ENCODE results near the gene PRXL2A.
"Not testable (repeated sequence)": the region's sequence is repeated elsewhere in the genome, so short reads cannot be mapped to it uniquely, and the experiment has no call there.

The PRXL2A gene

GRCh38 chr10:80473096-80473657, 64.8 kb downstream of the PRXL2A start:
- no peak for TF ChIP-seq CTCF (IDR thresholded peaks at IDR 0.05; ENCODE audit: low read depth, low read length)
- no peak overlapping the region for H3K4me3 ChIP-seq (ENCODE audit: low read depth, low read length)
- DNase-seq (ENCODE audit: low read depth, low spot score): no peak
- in situ Hi-C loops (cut with HindIII; ENCODE audit: low sequenced_read_pairs): no loop called here

GRCh38 chr10:80473692-80474596, 65.6 kb downstream of the PRXL2A start:
- peak; percentile 32 for DNase-seq (ENCODE audit: low read depth, low spot score)
- no peak overlapping the region for H3K4me3 ChIP-seq (ENCODE audit: low read depth, low read length)
- in situ Hi-C loops (cut with HindIII; ENCODE audit: low sequenced_read_pairs): no loop called here
- no peak for TF ChIP-seq CTCF (IDR thresholded peaks at IDR 0.05; ENCODE audit: low read depth, low read length)

- no peak overlapping the region for H3K4me3 ChIP-seq (ENCODE audit: low read depth, low read length)
- in situ Hi-C loops (cut with HindIII; ENCODE audit: low sequenced_read_pairs): no loop called here
- TF ChIP-seq CTCF (IDR thresholded peaks at IDR 0.05; ENCODE audit: low read depth, low read length): no peak
- no peak for DNase-seq (ENCODE audit: low read depth, low spot score)
These were observed 66.2 kb downstream of the PRXL2A start for GRCh38 chr10:80474597-80474910.

- DNase-seq (ENCODE audit: low read depth, low spot score): no peak
- in situ Hi-C loops (cut with HindIII; ENCODE audit: low sequenced_read_pairs): no loop called here
These were observed 66.6 kb downstream of the PRXL2A start for GRCh38 chr10:80474941-80475340.

GRCh38 chr10:80475641-80476040, 67.3 kb downstream of the PRXL2A start:
- H3K4me3 ChIP-seq (ENCODE audit: low read depth, low read length); DNase-seq (ENCODE audit: low read depth, low spot score); in situ Hi-C loops (cut with HindIII; ENCODE audit: low sequenced_read_pairs): not testable (repeated sequence)

More at GRCh38 chr10:80474941-80475340, 66.6 kb downstream of the PRXL2A start:
- no peak for TF ChIP-seq CTCF (IDR thresholded peaks at IDR 0.05; ENCODE audit: low read depth, low read length)
- H3K4me3 ChIP-seq (ENCODE audit: low read depth, low read length): no peak overlapping the region

GRCh38 chr10:80476685-80477084, 68.3 kb downstream of the PRXL2A start:
- in situ Hi-C loops (cut with HindIII; ENCODE audit: low sequenced_read_pairs): no loop called here
- no peak for TF ChIP-seq CTCF (IDR thresholded peaks at IDR 0.05; ENCODE audit: low read depth, low read length)
- H3K4me3 ChIP-seq (ENCODE audit: low read depth, low read length): no peak overlapping the region
- no peak for DNase-seq (ENCODE audit: low read depth, low spot score)

- in situ Hi-C loops (cut with HindIII; ENCODE audit: low sequenced_read_pairs): no loop called here
- H3K4me3 ChIP-seq (ENCODE audit: low read depth, low read length): no peak overlapping the region
- no peak for TF ChIP-seq CTCF (IDR thresholded peaks at IDR 0.05; ENCODE audit: low read depth, low read length)
- peak; percentile 93 for DNase-seq (ENCODE audit: low read depth, low spot score)
These were observed 69.5 kb downstream of the PRXL2A start for GRCh38 chr10:80477813-80478212.

GRCh38 chr10:80480373-80480772, 72.0 kb downstream of the PRXL2A start:
- in situ Hi-C loops (cut with HindIII; ENCODE audit: low sequenced_read_pairs); DNase-seq (ENCODE audit: low read depth, low spot score): not testable (repeated sequence)

More at GRCh38 chr10:80480373-80480772, 72.0 kb downstream of the PRXL2A start:
- H3K4me3 ChIP-seq (ENCODE audit: low read depth, low read length): not testable (repeated sequence)
